Retina (tissue), 1 donor: ENCODE results near the gene ATP1A3.

ENCODE experiments used
- DNase-seq: peaks from one replicate; pipeline ENCODE4 v3.0.0-alpha.2; 2016

Gene ATP1A3

DNA sequence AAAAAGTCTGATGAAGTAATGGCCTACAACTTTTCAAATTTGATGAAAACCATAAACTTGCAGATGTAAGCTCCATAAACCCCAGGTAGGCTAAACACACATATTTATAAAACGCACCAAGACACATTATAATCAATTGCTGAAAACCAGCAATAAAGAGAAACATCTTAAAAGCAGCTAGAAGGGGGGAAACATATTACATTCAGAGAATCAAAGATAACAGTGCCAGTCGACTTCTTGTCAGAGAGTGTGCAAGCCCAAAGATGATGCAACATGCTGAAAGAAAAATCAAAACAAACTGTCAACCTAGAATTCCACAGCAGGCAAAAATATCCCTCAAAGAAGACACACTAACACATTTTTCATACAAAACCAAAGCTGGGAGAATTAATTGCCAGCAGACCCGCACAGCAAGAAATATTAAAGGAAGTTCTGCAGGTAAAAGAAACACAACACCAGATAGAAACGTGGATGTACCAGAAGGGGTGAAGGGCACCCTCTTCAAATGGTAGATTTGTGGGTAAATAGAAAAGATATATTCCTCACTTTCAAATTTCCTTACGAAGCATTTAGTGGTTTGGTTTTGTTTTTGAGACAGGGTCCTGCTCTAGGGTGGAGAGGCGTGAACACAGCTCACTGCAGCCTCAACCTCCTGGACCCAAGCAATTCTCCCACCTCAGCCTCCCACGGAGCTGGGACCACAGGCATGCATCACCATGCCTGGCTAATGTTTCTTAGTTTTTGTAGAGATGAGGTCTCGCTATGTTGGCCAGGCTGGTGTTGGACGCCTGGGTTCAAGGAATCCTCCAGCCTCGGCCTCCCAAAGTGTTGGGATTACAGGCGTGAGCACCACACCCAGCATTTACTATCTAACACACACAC, 16.5 kb upstream of the ATP1A3 start:
- no peak for DNase-seq

DNA sequence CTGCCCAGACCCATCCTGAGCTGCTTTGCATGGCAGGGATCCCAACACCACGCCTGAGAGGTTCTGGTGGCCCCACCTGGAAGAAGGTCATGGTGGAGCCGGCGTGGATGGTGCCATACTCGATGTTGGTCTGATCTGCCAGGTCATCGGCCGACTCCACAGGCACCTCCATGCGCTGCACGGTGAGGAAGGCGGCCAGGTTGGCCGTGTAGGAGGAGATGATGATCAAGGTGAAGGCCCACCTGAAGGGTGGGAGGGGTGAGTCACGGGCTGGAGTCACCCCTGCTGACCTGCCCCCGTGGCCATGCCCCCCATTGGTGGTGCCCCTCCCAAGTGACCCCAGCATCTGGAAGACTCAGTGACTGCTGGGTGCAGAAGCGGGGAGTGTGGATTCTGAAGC, 12.5 kb upstream of the ATP1A3 start:
- no peak for DNase-seq

DNA sequence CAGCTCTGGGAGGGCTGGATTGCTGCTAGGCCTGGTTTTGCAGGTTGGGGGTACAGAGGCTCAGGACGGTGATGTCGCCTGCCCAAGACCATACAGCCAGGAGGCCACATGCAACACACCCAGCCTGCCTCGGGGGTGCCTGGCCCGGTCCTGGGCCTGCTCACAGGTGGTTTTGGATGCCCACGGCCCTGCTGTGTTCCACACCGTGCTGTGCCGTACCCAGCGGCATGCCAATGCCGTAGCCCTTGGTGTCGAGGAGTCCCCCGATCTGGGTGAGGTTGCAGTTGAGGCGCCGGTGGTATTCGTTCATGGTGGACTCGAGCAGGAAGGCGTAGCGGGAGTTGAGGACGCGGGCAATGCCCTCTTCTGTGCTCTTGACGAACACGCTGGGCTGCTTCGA, 11.5 kb upstream of the ATP1A3 start:
- no peak for DNase-seq

DNA sequence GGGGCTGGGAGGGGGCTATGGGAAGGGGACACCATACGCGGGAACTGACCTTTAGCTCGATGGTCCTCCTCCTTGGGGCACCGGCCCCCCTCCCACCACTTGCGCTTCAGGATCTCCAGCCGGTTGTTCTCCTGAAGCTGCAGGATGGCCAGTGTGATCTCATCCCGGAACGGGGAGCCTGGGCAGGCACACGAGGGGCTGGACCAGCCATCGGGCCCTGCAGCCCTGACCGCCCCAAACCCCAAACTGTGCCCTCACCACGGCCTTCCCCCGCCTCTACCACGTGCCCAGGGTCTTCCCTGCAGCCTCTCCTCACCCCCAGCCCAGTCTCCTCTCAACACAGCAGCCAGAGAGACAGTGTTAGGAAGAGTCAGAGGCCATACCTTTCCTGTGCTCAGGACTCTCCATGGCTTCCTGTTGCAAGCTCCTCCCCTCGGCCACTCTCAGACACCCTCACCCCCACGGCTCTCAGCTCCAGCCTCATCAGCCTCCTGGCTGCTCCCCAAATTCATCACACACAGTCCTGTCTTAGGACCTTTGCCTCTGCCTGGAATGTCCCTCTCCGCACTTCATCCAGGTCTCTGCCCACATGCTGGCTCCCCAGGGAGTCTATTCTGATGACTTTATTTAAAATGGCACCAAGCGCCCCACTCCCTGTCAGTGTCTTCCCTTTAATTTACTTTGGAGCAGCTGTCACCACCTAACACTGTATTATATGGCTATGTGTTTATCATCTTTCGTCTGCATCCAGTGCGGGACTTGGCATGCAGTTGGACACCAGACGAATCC, 9.7 kb upstream of the ATP1A3 start:
- no peak for DNase-seq

DNA sequence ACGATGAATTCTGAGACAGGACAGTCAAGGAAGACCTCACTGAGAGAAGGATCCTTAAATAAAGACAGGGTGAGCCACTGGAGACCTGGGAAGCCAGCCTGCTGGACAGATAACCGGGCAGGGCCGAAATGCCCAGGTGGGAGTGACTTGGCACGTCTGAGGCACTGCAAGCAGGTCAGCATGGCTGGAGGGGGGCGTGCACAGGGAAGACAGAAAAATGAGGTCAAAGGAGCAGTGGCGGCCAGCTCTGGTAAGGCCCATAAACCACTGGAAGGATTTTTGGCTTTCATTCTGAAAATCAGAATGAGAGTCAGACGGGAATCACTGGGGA, 5.8 kb upstream of the ATP1A3 start:
- DNase-seq, result no peak

DNA sequence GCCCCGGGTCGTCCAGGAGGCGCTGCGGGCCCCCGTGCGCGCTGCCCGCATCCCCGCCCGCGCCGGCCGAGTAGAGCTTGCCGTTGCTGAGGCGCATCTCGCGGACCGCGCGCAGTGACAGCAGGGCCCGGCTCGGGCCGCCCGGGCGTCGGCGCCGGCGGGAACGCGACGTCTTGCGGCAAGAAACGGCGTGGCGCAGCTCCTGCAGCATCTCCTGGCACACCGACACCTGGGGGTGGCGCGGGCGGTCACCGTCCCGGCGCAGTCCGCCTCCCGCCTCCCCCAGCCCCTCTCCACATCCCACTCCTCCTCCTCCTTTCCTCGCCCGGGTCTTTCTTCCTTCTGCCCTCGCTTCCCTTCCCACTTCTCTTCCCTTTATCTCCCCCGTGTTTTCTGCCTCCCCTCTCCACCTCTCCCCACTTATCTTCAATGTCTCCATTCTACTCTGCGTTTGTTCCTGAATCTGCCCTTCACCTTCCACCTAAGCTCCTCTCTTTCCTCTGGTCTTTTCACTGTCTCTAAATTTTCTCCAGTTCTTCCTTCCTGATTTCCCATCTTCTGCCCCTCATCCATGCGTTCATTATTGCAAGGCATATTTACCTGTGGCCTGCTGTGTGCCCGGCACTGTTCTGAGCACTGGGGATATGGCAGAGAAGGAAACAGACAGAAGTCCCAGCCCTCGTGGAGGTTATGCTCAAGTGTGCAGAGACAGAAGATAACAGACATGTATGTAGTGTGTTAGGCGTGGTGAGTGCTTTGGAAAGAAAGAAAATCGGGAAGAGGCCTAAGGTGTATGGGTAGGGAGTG, 5.2 kb upstream of the ATP1A3 start:
- peak; percentile 47 for DNase-seq

DNA sequence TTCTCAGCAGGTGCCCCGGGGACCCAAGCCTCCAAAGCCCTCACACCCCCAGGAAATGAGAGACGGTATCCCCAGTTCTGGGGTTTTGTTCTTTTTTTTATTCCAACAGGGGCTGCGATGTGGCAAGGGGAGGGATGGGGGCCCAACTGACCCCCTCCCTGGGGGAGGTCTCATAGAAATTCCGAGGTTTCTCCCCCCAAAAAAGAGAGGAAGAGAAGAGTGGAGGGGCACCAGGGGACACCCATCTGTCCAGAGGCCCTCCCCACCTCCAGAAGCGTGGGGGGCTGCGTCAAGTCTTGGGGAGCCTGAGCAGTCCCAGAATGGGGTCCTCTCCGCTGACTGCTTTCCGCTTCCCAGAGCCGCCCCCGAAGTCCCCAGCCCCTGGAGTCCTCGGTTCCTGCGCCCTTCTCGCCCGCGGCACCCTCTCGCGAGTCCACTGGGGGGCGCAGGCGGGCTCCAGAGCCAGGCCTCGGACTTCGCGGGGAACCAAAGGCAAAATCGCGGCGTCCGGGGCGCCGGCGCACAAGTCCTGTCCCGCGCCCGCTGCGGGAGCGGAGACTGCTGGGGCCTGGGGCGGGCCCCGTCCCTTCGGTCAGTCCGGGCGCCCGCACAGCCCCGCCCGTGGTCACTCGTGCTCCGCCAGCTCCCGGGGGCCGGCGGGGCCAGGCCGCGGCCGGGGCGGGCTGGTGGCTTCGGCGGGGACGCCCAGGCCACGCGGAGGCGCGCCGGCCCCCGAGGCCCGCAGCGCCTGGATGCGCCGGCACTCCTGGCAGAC, 4.4 kb upstream of the ATP1A3 start:
- peak; percentile 81 for DNase-seq

DNA sequence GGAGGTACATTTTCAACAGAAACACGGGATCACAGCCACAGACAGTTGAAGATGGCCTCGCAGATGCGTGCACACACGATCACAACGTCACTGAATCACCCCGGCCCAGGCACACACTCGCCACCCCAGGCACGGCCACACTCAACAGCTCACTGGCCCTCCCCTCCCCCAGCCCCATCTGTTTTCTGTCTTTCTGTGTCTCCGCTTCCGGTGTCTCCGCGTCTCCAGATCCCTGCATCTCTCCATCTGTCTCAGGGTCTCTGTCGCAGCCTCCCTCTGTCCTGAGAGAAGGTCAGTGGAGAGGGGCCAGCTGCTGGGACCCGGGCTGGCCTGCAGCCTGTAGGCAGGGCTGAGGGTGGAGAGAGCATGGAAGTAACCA, 3.8 kb upstream of the ATP1A3 start:
- DNase-seq, result peak; percentile 74

DNA sequence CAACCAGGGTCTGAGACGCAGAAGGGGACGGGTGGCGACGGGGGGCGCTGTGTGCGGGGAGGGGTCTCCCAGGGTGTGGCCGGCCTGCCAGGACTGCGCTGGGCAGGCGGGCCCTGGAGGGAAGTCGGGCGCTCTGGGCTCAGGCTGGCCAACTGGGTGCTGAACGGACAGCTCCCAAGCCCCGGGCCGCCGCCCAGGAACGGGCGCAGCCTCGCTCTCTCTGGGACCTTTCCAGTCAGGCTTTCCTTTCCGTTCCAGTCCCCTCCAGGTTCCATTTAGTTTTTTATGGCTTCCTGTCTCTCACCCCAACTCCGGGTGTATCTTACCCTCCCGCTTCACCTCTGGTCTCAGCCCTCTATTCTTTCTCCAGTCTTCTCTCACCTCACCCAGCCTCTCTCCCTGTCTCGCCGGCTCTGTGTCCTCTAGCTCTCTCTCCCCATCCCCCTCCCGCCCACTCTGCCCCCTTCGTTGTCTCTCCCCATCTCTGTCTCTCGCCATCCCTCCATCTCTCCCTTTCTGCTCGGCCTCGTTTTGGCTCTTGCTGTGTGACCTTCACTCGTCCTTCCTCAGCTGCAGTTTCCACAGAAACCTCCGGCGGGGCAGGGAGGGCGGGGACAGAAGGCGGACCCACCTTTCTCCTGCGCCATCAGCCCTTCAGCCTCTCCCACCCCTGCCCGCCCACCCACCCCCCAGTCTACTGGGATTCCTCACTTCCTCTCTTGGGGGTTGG, 3.3 kb upstream of the ATP1A3 start:
- peak; percentile 75 for DNase-seq

DNA sequence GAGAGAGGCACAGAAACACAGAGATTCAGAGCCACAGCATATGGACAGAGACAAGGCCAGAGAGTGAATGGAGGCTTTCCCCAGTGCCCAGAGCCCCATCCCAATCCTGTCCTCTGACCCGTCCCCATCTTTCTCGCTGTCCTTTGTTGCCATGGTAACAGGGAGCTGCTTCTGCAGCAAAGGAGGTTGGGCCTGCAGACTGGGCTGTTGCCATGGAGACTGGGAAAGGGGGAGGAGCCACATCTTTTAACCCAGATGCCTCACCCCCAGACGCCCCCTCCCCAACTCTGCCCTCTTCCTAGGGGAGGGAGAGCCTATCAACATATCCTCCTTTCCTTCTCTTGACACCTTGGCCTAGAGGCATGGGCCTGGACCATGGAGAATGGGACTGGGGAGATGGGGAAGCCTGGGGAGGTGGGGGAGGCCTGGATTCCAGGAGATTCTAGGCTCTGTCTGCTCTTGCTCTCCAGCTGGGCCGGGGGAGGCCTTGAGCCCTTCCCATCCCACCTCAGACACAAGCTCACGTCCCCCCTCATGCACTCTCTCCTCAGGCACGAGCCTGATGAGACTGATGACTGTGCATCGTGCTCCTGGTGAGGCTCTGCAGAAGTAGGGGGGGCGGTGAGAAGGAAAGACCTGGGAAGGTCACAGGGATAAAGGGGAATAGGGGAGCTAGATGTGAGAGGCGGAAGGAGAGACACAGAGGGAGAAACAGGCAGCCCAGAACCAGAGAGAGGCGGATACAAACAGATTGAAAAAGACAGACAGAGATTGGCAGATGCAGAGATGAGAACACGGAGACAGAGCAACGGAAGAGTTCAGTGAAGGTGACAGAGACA, 2.1 kb upstream of the ATP1A3 start:
- DNase-seq, result peak; percentile 88

DNA sequence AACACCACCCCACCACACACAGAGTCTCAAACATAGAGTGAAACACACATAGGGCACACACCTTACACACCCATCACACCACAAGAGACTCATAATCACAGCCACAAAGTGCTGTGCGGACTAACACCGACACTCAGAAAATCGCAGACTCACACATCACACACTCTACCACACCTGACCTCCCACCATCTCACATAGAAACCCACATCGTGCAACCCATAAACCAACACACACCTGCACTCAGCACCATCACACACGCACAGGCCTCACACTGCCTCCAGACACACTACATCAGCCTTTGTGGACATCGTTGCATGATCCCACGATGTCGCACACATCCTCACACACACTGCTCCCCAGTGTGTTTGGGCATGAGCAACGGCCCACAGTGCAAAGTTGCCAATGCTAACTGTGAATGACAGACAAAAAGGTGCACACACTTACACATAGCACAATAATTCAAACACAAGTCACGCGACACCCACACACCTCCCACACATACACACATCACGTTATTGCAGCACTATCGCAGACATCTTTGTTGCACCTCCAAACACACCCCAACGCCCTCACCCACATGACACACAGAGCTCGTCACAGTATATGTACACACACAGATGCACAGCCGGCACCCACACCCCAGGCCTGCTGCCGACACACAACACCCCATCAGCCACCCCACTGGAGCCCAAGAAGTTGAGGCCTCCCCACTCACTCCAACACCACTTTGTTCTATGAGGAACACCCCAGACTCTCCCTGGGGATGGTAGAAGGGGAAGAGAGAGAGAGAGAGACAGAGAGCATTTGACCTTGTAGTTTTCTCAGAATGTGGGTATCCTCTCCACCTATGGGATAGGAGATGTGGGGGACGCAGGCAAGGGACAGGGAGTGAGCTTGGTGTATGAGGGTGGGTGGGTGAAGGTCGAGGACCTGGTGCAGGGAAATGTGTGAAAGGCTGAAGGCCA, 1.2 kb upstream of the ATP1A3 start:
- DNase-seq, result peak; percentile 34

DNA sequence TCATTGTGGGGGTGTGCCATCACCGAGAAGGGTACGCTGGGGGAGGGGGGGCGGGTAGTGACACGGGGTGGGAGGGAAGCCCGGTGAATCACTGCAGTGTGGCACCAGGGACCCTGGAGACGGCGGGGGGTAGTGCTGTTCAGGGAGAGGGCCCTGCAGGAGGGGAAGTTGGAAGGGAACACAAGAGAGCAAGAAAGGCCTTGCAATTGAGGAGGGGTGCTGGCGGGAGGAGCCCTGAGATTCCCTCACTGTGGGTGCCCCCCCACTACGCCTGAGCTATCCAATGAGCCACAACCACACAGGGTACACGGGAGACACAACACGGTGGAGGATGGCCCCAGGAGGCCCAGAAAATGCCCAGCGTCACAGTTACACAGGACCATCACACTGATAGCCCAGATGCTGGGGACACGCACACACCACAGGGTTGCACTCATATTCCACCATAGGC, 516 bp upstream of the ATP1A3 start:
- DNase-seq, result peak; percentile 50

DNA sequence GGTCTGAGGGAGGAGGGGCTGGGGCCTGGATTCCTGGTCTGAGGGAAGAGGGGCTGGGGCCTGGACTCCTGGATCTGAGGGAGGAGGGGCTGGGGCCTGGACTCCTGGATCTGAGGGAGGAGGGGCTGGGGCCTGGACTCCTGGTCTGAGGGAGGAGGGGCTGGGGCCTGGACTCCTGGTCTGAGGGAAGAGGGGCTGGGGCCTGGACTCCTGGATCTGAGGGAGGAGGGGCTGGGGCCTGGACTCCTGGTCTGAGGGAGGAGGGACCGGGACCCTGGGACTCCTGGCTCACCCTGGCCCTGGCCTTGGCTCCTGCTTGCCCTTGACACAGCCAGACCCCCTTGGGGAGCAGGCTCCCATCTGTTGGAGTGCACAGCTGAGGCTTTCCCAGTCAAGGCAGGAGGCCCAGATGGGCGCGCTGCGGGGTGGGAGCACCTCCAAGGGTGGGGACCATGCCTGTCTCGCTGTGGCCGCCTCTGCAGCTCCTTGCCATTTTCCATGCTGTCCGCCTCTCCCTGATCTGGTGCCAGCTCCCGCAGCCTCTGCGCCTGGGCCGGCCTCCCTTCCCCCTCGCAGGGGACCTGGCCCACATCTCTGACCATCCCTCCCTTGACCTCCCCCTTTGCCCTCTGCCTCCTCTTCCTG, 2.0 kb downstream of the ATP1A3 start:
- peak; percentile 10 for DNase-seq

DNA sequence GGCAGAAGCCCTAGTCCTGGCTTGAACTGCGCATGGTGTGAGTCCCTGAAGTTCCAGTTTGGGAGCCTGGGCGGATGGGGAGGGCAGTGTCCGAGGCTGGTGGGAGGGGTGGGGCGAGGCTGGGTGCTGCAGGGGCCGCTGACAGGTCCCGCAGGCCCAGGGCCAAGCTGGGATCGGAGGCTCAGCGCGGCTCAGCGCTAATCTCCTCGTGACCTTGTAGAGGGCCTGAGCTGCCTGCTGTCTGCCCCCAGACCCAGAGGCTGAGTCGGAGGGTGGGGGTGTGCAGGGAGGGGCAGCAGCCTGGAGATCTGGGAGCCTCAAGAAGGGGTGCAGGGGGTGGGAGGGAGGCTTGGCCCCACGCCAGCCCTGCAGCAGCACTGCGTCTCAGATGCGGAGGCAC, 3.0 kb downstream of the ATP1A3 start:
- peak; percentile 11 for DNase-seq

DNA sequence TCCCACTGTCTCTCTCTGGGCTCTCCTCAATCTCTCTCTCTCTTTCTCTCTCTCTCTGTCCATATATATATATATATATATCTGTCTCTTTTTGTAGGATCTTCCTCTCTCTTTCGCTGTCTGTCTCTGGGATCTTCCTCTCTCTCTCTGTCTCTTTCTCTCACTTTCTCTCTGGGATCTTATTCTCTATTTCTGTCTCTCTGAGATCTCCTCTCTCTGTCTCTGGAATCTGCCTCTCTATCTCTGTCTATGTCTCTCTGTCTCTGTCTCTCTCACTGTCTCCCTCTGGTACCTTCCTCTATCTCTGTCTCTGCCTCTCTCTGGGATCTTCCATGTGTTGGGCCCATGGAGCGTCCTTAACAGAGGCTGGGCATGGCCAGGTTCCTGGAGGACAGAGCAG, 3.4 kb downstream of the ATP1A3 start:
- no peak for DNase-seq

DNA sequence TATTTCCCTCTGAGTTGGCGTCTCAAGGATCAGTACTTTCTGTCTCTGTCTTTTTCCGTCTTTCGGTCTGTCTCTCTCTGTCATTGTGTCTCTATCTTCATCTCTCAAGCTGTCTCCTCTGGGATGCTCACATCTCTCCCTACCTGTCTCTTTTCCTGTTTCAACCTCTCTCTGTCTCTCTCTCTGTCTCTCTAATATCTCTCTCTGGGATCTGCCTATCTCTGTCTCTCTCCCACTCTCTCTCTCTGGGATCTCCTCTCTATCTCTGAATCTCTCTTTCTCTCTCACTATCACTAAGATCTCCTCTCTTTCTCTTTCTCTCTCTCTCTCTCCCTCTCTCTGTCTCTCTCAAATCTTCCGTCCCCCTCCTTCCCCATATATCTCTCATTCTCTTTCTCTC, 4.0 kb downstream of the ATP1A3 start:
- no peak for DNase-seq

DNA sequence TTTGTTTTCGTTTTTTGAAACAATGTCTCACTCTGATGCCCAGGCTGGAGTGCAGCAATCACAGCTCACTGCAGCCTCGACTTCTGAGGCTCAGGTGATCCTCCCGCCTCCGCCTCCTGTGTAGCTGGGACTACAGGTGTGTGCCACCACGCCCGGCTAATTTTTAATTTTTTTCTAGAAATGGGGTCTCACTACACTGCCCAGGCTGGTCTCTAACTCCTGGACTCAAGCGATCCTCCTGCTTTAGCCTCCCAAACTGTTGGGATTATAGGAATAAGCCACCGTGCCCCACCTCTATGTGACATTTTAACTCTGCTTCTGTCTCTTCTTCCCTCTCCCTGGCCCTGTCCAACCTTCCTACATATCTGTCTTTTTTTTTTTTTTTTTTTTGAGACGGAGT, 5.1 kb downstream of the ATP1A3 start:
- no peak for DNase-seq

DNA sequence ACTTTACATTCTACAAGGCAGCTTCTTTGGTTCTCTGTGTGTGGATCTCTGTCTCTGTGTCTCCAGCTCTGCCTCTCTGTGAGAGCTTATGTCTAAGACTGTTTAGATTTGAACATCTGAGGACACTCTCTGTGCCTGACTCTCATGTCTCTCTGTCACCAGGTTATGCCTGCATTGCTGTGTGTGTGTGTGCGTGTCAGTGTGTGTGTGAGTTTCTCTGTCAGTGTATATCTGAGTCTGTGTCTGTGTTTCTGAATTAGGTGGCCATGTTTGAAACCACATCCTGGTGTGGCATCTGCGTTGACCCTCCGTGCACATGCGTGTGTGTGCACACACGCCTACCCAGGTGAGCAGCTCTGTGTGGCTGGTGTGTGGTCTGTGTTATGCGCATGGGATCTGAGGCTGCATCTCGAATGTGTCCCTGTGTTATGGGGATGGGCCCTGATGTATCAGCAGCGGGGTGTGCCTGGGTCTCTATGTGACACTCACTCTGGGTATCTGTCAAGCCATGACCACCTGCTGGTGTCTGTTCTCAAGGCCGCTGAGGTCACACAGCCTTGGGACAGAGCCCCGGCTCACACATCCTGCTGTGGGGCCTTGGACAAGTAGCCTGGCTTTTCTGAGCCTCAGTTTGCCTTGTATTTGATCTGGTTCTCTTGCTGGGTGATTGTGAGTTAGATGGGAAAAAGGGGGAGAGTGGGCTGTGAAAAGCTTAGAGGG, 6.7 kb downstream of the ATP1A3 start:
- DNase-seq, result no peak

DNA sequence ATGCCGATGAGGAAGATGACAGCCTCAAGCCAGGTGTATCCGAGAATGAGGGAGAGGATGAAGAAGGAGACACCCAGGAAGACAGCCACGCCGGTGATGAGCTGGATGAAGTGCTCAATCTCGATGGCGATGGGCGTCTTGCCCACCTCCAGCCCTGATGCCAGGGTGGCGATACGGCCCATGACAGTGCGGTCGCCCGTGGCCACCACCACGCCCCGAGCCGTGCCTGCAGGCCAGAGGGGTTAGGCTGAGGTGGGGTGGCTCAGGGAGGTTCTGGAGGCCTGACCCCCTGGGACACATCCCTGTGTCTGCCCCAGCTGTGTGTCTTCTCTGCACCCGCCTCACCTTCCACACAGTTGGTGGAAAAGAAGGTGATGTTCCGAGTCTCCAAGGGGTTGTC, 9.1 kb downstream of the ATP1A3 start:
- no peak for DNase-seq
